SK-N-SH treated with all-trans-retinoic acid at 6 μM for 48 hours (cell line): ENCODE data around the gene KIF12.

Source experiments
- ARNTL ChIP-seq: fragments of 450-650 bp; formaldehyde crosslinking; IDR thresholded peaks from 2 replicates; pipeline ENCODE4 v1.5.0; 2020; ENCODE audit warnings: low read depth, mild to moderate bottlenecking, moderate library complexity, borderline replicate concordance
- GLIS3 ChIP-seq: fragments of 250-450 bp; sonication (Bioruptor Pico); IDR thresholded peaks from 2 replicates; pipeline ENCODE4 v1.5.0; 2020; ENCODE audit warnings: mild to moderate bottlenecking, moderate library complexity
- TOX ChIP-seq: fragments of 250-450 bp; sonication (Bioruptor Pico); IDR thresholded peaks from 2 replicates; pipeline ENCODE4 v1.8.0; 2021; ENCODE audit warnings: mild to moderate bottlenecking, moderate library complexity, borderline replicate concordance
- ZNF565 ChIP-seq: fragments of 450-650 bp; formaldehyde crosslinking; conservative IDR thresholded peaks from 2 replicates; pipeline ENCODE4 v1.5.0; 2020; ENCODE audit warnings: low read depth, mild to moderate bottlenecking, moderate library complexity
- TF ChIP-seq, protein P1 (sequence below): fragments of 250-450 bp; sonication (Bioruptor Pico); IDR thresholded peaks from 2 replicates; pipeline ENCODE4 v1.5.1; 2021; ENCODE audit warnings: mild to moderate bottlenecking, moderate library complexity
- TF ChIP-seq, protein P2 (sequence below): fragments of 250-450 bp; sonication (Bioruptor Pico); IDR thresholded peaks from 2 replicates; pipeline ENCODE4 v1.5.1; 2020; ENCODE audit warnings: low read depth, mild to moderate bottlenecking, moderate library complexity

DNA sequence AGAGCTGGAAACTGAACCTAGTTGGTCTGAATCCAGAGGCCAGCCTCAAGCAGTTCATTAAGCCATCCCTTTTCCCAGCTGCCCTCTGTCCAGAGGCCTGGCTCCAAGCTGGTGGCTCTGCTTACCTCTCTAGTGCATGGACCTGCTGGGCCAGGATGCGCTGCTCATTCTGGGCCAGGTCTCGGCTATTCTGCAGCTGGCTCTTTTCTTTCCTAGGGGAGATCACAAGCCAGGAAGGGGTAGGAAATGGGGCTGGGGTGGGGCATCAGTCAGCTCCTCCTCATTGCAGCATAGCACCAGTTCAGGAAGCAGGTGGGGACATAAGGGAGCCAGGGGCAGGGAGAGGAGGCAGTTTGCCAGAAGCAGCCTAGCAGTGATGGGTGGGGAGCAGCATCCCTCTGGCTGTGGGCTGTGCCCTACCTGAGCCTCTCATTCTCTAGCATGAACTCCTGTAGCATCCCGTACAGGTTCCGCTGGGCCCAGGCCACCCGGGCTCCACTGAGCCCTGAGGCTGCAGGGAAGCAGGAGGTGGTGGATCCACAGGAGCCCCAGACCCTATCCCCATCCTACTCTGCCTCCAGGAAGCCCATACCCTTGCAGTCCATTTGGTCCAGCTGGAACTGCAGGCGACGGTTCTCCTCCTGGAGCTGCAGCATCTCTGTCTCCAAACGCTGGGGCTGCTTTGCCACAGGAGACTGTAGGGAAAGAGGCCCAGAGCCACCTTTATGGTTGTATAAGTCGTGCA, 5.2 kb downstream of the KIF12 start:
- TF ChIP-seq GLIS3 (CRISPR knock-in tag) (no peak), ARNTL (CRISPR knock-in tag) (no peak), ZNF565 (CRISPR knock-in tag) (no peak), TOX (CRISPR knock-in tag) (no peak)
- TF ChIP-seq, protein P1, sequence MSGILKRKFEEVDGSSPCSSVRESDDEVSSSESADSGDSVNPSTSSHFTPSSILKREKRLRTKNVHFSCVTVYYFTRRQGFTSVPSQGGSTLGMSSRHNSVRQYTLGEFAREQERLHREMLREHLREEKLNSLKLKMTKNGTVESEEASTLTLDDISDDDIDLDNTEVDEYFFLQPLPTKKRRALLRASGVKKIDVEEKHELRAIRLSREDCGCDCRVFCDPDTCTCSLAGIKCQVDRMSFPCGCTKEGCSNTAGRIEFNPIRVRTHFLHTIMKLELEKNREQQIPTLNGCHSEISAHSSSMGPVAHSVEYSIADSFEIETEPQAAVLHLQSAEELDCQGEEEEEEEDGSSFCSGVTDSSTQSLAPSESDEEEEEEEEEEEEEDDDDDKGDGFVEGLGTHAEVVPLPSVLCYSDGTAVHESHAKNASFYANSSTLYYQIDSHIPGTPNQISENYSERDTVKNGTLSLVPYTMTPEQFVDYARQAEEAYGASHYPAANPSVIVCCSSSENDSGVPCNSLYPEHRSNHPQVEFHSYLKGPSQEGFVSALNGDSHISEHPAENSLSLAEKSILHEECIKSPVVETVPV (CRISPR knock-in tag) = no peak
- TF ChIP-seq, protein P2, sequence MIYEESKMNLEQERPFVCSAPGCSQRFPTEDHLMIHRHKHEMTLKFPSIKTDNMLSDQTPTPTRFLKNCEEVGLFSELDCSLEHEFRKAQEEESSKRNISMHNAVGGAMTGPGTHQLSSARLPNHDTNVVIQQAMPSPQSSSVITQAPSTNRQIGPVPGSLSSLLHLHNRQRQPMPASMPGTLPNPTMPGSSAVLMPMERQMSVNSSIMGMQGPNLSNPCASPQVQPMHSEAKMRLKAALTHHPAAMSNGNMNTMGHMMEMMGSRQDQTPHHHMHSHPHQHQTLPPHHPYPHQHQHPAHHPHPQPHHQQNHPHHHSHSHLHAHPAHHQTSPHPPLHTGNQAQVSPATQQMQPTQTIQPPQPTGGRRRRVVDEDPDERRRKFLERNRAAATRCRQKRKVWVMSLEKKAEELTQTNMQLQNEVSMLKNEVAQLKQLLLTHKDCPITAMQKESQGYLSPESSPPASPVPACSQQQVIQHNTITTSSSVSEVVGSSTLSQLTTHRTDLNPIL = no peak
